WERI-Rb-1 (cell line): ENCODE measurements around the gene DHRS3.

Experiments used
- DNase-seq: peaks from one replicate; pipeline ENCODE4 v3.0.0-alpha.2; 2020
- H3K27ac ChIP-seq: fragments of 250-450 bp; sonication (Bioruptor Pico); 2 replicates; pipeline ENCODE4 v1.5.1; 2020; ENCODE audit warnings: mild to moderate bottlenecking, moderate library complexity
- H3K27me3 ChIP-seq: fragments of 250-450 bp; sonication (Bioruptor Pico); 2 replicates; pipeline ENCODE4 v1.5.1; 2021; ENCODE audit warnings: mild to moderate bottlenecking, low read depth, moderate library complexity; ENCODE audit not compliant: insufficient read depth, severe bottlenecking
- H3K36me3 ChIP-seq: fragments of 250-450 bp; sonication (Bioruptor Pico); 2 replicates; pipeline ENCODE4 v1.5.1; 2020; ENCODE audit warnings: mild to moderate bottlenecking, moderate library complexity
- H3K4me3 ChIP-seq: 2 replicates; pipeline ENCODE4 v1.5.1; 2011; ENCODE audit warnings: low read depth, mild to moderate bottlenecking, control low read depth, low read length
- H3K9me3 ChIP-seq: fragments of 250-450 bp; sonication (Bioruptor Pico); 2 replicates; pipeline ENCODE4 v1.5.1; 2021; ENCODE audit warnings: mild to moderate bottlenecking, moderate library complexity; ENCODE audit not compliant: severe bottlenecking
- CTCF ChIP-seq: IDR thresholded peaks from 2 replicates; pipeline ENCODE4 v1.5.1; 2011; ENCODE audit warnings: low read depth, mild to moderate bottlenecking, control low read depth, inconsistent platforms, low read length

The DHRS3 gene

DNA sequence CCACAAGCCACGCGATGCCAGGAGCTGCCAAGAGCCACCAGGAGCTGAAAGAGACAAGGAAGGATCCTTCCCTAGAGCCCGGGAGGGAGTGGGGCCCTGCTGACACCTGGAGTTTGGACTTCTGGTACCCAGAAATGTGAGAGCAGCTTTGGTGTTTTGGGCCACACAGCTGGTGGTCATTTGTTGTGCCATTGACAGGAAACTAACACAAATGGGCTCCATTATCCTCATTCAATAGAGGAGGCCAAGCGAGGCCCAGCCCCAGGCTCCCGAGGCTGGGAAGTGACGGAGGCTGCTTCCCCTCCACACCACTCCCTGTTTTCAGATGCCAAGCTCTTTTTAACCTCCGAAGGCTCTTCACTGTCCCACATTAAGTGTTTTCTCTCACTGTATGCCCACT, 25.5 kb downstream of the DHRS3 start:
- no peak overlapping the region for H3K4me3 ChIP-seq
- no peaks in the 10 kb centered on the region for H3K27me3 ChIP-seq
- no peaks in the 10 kb centered on the region for H3K9me3 ChIP-seq
- TF ChIP-seq CTCF: no peak
- no peak for DNase-seq
- no peaks in the 10 kb centered on the region for H3K36me3 ChIP-seq
- H3K27ac ChIP-seq: no peak overlapping the region

GRCh38 chr1:12591267-12591938, 26.6 kb downstream of the DHRS3 start:
- no peak for DNase-seq
- H3K9me3 ChIP-seq: no peaks in the 10 kb centered on the region
- H3K27me3 ChIP-seq: no peaks in the 10 kb centered on the region
- H3K4me3 ChIP-seq: no peak overlapping the region
- no peaks in the 10 kb centered on the region for H3K36me3 ChIP-seq
- no peak for TF ChIP-seq CTCF
- no peak overlapping the region for H3K27ac ChIP-seq

DNA sequence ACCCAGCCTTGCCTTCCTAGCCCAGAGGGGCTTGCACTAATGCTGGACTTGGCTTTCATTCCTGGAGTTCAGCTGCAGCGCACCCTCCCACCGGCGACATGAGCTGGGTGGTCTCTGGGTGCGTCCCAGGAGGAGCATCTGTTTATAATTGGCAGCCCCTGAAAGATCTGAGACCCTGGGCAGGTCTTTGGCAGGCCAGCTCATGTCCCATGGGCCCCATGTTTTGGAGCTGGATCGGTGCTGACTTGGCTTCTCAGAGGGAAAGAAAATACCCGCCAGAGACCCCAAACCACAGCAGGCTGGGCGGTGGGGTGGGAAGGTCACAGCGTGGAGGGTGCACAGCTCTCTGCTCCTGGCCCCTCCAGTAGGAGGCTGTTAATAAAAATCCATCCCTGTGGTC, 29.3 kb downstream of the DHRS3 start:
- no peak for DNase-seq
- H3K36me3 ChIP-seq: no peaks in the 10 kb centered on the region
- TF ChIP-seq CTCF: no peak
- H3K27me3 ChIP-seq: no peaks in the 10 kb centered on the region
- no peak overlapping the region for H3K27ac ChIP-seq
- no peak overlapping the region for H3K4me3 ChIP-seq
- no peaks in the 10 kb centered on the region for H3K9me3 ChIP-seq

GRCh38 chr1:12587981-12588640, 29.9 kb downstream of the DHRS3 start:
- no peak for DNase-seq
- no peak overlapping the region for H3K27ac ChIP-seq
- TF ChIP-seq CTCF: no peak

GRCh38 chr1:12585951-12586942, 31.8 kb downstream of the DHRS3 start:
- no peak for DNase-seq
- TF ChIP-seq CTCF: no peak
- Histone ChIP-seq H3K27ac (peak overlapping the region; percentile 34; the same call in 1 of the 2 replicates), H3K9me3 (no peaks in the 10 kb centered on the region), H3K4me3 (no peak overlapping the region), H3K36me3 (no peaks in the 10 kb centered on the region), H3K27me3 (no peaks in the 10 kb centered on the region)

More at GRCh38 chr1:12587981-12588640, 29.9 kb downstream of the DHRS3 start:
- no peak overlapping the region for H3K4me3 ChIP-seq
- no peaks in the 10 kb centered on the region for H3K27me3 ChIP-seq
- H3K36me3 ChIP-seq: no peaks in the 10 kb centered on the region
- H3K9me3 ChIP-seq: no peaks in the 10 kb centered on the region
